ENCODE measurements around the gene SCGB1D1. TPM values are rescaled to one million over a fixed set of nuclear protein-coding genes. Genes with fewer than 3 reads are reported as not detected.

Gene SCGB1D1
- total RNA-seq, 6 experiments from 2014 or later: not detected

Other genes starting within 250 kb of the SCGB1D1 start
- 1 to 10 TPM in 3 of 6 experiments, under 1 TPM in 3; 0.55 to 2.3 (median 0.91) TPM for gene BEST1, start 239.9 kb upstream of the SCGB1D1 start, total RNA-seq
- gene FTH1, start 222.6 kb upstream of the SCGB1D1 start, total RNA-seq: 1,000 to 10,000 TPM; 1,131 to 2,981 (median 2,140) TPM
- 1 to 10 TPM; 6.4 to 8.9 (median 7.1) TPM for gene INCENP, start 66.2 kb upstream of the SCGB1D1 start, total RNA-seq
- not detected for gene SCGB2A1, start 18.5 kb downstream of the SCGB1D1 start, total RNA-seq
- gene SCGB1D2, start 52.0 kb downstream of the SCGB1D1 start, total RNA-seq: not detected
- gene SCGB2A2, start 79.9 kb downstream of the SCGB1D1 start, total RNA-seq: not detected
- not detected for gene SCGB1D4, start 108.9 kb downstream of the SCGB1D1 start, total RNA-seq
- 10 to 100 TPM in 1 of 6 experiments, 1 to 10 TPM in 5; 1.8 to 28.5 (median 4.7) TPM for gene ASRGL1, start 147.2 kb downstream of the SCGB1D1 start, total RNA-seq
- gene SCGB1A1, start 228.8 kb downstream of the SCGB1D1 start, total RNA-seq: not detected